Panc1 (cell line): ENCODE measurements around the gene IGDCC3. TPM values are rescaled to one million over a fixed set of nuclear protein-coding genes. Genes with fewer than 3 reads are reported as not detected.

ENCODE experiments used
- ATAC-seq: fragments of 200-7000 bp; cut with Tn5 transposase; 2 replicates; pipeline ENCODE4 v1.9.1; 2020; ENCODE audit warnings: mild to moderate bottlenecking, moderate library complexity
- BruUV-seq: library from RNA; stranded (reverse); fragments of 400-500 nt; replicated peaks from 2 replicates; lab custom pipeline; 2021; lab: Mats Ljungman, UMichigan
- CTCF ChIA-PET: fragments of 300-600 bp; sonication (Branson Sonifier 250); formaldehyde crosslinking; loops from one replicate; lab custom pipeline; 2022; ENCODE audit warnings: antibody characterized with exemption; lab: Charles Lee
- POLR2A ChIA-PET: fragments of 300-600 bp; sonication (Branson Sonifier 250); formaldehyde crosslinking; loops from one replicate; lab custom pipeline; 2022; ENCODE audit warnings: antibody characterized with exemption; lab: Charles Lee
- DNase-seq: peaks from one replicate; pipeline ENCODE4 v3.0.0-alpha.2; 2010; ENCODE audit warnings: low read depth, low spot score
- H3K27ac ChIP-seq: 2 replicates; pipeline ENCODE4 v1.5.1; 2011; ENCODE audit warnings: mild to moderate bottlenecking, low read length, inconsistent platforms
- H3K27me3 ChIP-seq: fragments of 200-500 bp; sonication (Bioruptor generic); 2 replicates; pipeline ENCODE4 v1.6.0; 2014; ENCODE audit warnings: low read length, inconsistent platforms; ENCODE audit not compliant: control insufficient read depth, insufficient read depth
- H3K36me3 ChIP-seq: fragments of 200-500 bp; sonication (Bioruptor generic); 2 replicates; pipeline ENCODE4 v1.5.1; 2014; ENCODE audit warnings: inconsistent platforms, mild to moderate bottlenecking, low read length, moderate library complexity; ENCODE audit not compliant: control insufficient read depth, insufficient read depth
- H3K4me1 ChIP-seq: 2 replicates; pipeline ENCODE4 v1.5.1; 2011; ENCODE audit warnings: inconsistent platforms, mild to moderate bottlenecking, low read length, moderate library complexity; ENCODE audit not compliant: control insufficient read depth, insufficient read depth
- H3K4me3 ChIP-seq, 2 experiments: 2 replicates each; pipeline ENCODE4 v1.5.1; 2011 to 2012; ENCODE audit warnings: low read depth in 2 of 2, low read length in 2 of 2, mild to moderate bottlenecking in 2 of 2, inconsistent platforms in 1 of 2, moderate library complexity in 1 of 2
- H3K9me3 ChIP-seq: fragments of 200-500 bp; sonication (Bioruptor generic); 2 replicates; pipeline ENCODE4 v1.5.1; 2014; ENCODE audit warnings: low read depth, mild to moderate bottlenecking, inconsistent platforms, low read length, moderate library complexity; ENCODE audit not compliant: control insufficient read depth, insufficient read depth
- CTCF ChIP-seq: fragments of 450-650 bp; IDR thresholded peaks from 2 replicates; pipeline ENCODE4 v1.5.1; 2017; ENCODE audit warnings: mild to moderate bottlenecking
- POLR2AphosphoS5 ChIP-seq: IDR thresholded peaks from 2 replicates; pipeline ENCODE4 v1.6.1; 2012; ENCODE audit warnings: mild to moderate bottlenecking, low read depth, low read length, moderate library complexity
- REST ChIP-seq, 2 experiments: IDR thresholded peaks; 2 replicates each; pipeline ENCODE4 v1.6.1; 2011 to 2012; ENCODE audit warnings: low read depth in 2 of 2, control low read depth in 1 of 2, low read length in 1 of 2, mild to moderate bottlenecking in 1 of 2, moderate library complexity in 1 of 2; ENCODE audit not compliant: insufficient read depth in 1 of 2
- SIN3A ChIP-seq: IDR thresholded peaks from 2 replicates; pipeline ENCODE4 v1.6.1; 2012; ENCODE audit warnings: low read depth, mild to moderate bottlenecking, low read length, moderate library complexity, borderline replicate concordance; ENCODE audit not compliant: insufficient read depth
- TCF7L2 ChIP-seq: IDR thresholded peaks from 2 replicates; pipeline ENCODE4 v1.6.1; 2011; ENCODE audit warnings: mild to moderate bottlenecking, low read depth, low read length, inconsistent platforms
- in situ Hi-C: cut with HindIII; loops from 2 replicates; pipeline ENCODE4 v1.10.0; 2016; ENCODE audit warnings: low sequenced_read_pairs, low pct_unique_long_range_greater_than_20kb
- intact Hi-C: fragments of 100-400 bp; cut with micrococcal nuclease; formaldehyde crosslinking; loops from one replicate; pipeline ENCODE4 v1.10.0; 2022; ENCODE audit not compliant: unreplicated experiment
- total RNA-seq: library from RNA; stranded (reverse); gene quantifications from one replicate; pipeline ENCODE4 v1.2.1, GENCODE V29; 2021; ENCODE audit not compliant: unreplicated experiment

Gene IGDCC3
- total RNA-seq, 1 experiment from 2014 or later, result 0.18 TPM

GRCh38 chr15:65400760-65401610, 23.2 kb upstream of the IGDCC3 start:
- DNase-seq, result no peak
- no peaks in the 10 kb centered on the region for H3K27me3 ChIP-seq
- no peaks in the 10 kb centered on the region for H3K9me3 ChIP-seq
- H3K27ac ChIP-seq, result no peak overlapping the region
- no peaks in the 10 kb centered on the region for H3K36me3 ChIP-seq
- peaks cover 4% of the 10 kb centered on the region; the same call in 1 of the 2 replicates for H3K4me1 ChIP-seq
- CTCF ChIA-PET, result interaction anchor here (0.6 to 2.1 kb wide), 12 partner anchors 9 to 513 kb away, joined by 3 to 15 read pairs (median 3); no protein-coding TSS in a partner anchor
- no peak overlapping the region for H3K4me3 ChIP-seq
- ATAC-seq, result peak; percentile 95
- TF ChIP-seq REST (IDR thresholded peaks at IDR 0.05; ENCODE audit: insufficient read depth in 1 of 2, low read depth in 2 of 2, low read length in 1 of 2), result no peak
- no peak for TF ChIP-seq POLR2AphosphoS5
- TF ChIP-seq CTCF, result peak; percentile 93
- TF ChIP-seq TCF7L2, result no peak
- no peak for TF ChIP-seq SIN3A
- in situ Hi-C loops, result no loop called here
- BruUV-seq, result no TSS peak
- intact Hi-C loops, result loop anchor here (5.0 kb wide), 1 partner anchor 84 kb away; no protein-coding TSS in a partner anchor
- POLR2A ChIA-PET, result interaction anchor here (0.6 kb wide), 1 partner anchor 22 kb away, joined by 5 read pairs; no protein-coding TSS in a partner anchor

DNA sequence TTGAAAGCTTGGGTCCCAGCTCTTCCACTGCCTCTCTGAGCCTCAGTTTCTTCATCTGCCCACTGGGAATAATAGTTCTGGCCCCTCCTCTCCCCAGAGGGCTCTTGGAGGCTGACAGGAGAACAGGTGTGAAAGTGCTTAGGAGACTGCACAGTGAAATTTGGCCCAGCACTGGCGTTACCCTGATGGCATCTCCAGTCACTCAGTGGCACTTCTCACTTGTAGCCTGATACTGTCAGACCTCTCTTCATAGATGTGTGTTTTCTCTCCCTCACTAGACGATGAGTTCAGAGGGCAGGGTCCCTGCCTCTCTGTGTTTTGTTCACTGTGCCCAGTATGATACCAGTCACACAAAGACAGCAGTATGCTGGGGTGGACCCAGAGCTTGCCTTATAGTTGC, 22.2 kb upstream of the IGDCC3 start:
- Histone ChIP-seq H3K9me3 (no peaks in the 10 kb centered on the region), H3K27ac (no peak overlapping the region), H3K27me3 (no peaks in the 10 kb centered on the region), H3K4me1 (peaks cover 4% of the 10 kb centered on the region; the same call in 1 of the 2 replicates), H3K4me3 (no peak overlapping the region), H3K36me3 (no peaks in the 10 kb centered on the region)
- in situ Hi-C loops, result no loop called here
- BruUV-seq, result no TSS peak
- CTCF ChIA-PET, result interaction anchor here (0.6 to 2.1 kb wide), 3 partner anchors 9 to 81 kb away, joined by 3 to 10 read pairs (median 7); no protein-coding TSS in a partner anchor
- intact Hi-C loops, result loop anchor here (5.0 kb wide), 1 partner anchor 83 kb away; no protein-coding TSS in a partner anchor
- TF ChIP-seq SIN3A, result no peak
- no peak for TF ChIP-seq TCF7L2
- TF ChIP-seq CTCF, result no peak
- TF ChIP-seq REST (IDR thresholded peaks at IDR 0.05; ENCODE audit: insufficient read depth in 1 of 2, low read depth in 2 of 2, low read length in 1 of 2), result no peak
- no peak for TF ChIP-seq POLR2AphosphoS5
- no peak for ATAC-seq
- no peak for DNase-seq
- POLR2A ChIA-PET, result no interaction called here
